Suppressor macrophage (primary cell): ENCODE measurements around the gene NSMF.

Source experiments
- DNase-seq, 4 experiments: peaks; one replicate each; pipeline ENCODE4 v3.0.0-alpha.2; 2020 to 2022
- total RNA-seq, 17 experiments: gene quantifications; one replicate each; lab custom pipeline; 2026; ENCODE audit warnings: mixed read lengths in 6 of 17, inconsistent platforms in 3 of 17; lab: John Stamatoyannopoulos, UW

Gene NSMF, protein sequence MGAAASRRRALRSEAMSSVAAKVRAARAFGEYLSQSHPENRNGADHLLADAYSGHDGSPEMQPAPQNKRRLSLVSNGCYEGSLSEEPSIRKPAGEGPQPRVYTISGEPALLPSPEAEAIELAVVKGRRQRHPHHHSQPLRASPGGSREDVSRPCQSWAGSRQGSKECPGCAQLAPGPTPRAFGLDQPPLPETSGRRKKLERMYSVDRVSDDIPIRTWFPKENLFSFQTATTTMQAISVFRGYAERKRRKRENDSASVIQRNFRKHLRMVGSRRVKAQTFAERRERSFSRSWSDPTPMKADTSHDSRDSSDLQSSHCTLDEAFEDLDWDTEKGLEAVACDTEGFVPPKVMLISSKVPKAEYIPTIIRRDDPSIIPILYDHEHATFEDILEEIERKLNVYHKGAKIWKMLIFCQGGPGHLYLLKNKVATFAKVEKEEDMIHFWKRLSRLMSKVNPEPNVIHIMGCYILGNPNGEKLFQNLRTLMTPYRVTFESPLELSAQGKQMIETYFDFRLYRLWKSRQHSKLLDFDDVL
- total RNA-seq, result 6.2 to 23.6 (median 9.8) reads per million in 17 experiments

DNA sequence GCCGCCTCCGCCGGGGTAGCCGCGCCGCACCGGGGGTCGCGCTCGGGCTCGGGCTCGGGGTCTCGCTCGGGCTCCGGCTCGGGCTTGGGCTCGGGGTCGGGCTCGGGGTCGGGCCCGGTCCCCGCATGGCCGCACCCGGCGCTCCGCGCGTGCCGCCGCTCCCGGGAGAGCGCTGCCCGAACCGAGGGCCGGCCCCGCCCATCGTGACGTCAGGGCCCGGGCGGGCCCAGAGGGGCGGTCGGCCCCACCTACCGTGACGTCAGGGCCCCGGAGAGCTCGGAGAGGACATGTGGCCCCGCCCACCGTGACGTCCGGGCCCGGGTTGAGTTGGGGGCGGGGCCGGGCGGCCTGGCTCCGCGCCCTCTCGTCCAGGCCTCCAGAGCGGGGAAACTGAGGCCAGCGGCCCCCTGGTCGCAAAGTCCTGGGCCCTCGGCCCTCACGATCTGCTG lies at the start of gene NSMF:
Gene NSMF (minus strand): TSS at position 183 of the 449 bp plus-strand sequence. CDS start 232 bp downstream, outside the sequence.
- peak; percentile 96 to 99 (median 98) for DNase-seq

DNA sequence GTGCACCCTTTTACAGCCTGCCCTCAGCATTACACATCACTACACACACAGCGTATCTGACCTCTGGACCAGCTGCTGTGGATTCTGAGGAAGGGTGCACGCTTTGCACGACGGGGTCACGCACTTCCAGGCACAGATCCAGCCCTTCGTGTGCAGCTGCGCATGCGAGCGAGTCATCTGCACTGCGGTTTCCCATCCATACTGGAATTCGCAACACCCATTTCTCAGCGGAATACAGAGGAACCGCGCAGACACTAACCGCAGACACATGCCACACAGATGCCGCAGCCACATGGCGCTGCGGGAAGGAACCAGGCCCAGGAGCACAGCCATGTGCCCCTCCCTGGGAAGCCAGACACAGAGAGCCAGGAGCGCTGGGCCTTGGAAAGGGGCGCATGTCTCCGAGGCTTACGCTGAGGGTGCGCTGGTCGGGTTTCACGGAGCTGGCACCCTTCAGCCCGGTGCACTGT lies 47.6 kb upstream of the NSMF start:
- DNase-seq, result no peak

DNA sequence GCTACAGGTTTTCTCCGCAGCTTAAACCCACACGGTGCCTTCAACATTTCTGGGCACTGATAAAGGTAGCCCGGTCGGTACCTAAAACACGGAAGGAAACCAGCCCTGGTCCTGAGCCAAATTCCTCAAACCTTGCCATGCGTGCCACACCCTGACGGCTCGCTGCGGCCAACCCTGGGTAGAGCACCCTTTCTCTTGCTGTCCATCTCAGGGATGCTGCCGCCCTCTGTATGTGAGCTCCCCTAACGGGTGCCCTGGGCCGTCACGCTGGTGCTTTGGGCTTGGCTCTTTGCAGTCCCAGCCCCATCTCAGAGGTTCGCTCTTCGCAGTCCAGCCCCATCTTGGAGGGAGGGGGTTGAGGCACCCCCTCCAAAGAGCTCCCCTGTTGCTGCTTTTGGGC lies 47.1 kb upstream of the NSMF start:
- DNase-seq, result peak in 1 of 4 experiments; percentile 1

DNA sequence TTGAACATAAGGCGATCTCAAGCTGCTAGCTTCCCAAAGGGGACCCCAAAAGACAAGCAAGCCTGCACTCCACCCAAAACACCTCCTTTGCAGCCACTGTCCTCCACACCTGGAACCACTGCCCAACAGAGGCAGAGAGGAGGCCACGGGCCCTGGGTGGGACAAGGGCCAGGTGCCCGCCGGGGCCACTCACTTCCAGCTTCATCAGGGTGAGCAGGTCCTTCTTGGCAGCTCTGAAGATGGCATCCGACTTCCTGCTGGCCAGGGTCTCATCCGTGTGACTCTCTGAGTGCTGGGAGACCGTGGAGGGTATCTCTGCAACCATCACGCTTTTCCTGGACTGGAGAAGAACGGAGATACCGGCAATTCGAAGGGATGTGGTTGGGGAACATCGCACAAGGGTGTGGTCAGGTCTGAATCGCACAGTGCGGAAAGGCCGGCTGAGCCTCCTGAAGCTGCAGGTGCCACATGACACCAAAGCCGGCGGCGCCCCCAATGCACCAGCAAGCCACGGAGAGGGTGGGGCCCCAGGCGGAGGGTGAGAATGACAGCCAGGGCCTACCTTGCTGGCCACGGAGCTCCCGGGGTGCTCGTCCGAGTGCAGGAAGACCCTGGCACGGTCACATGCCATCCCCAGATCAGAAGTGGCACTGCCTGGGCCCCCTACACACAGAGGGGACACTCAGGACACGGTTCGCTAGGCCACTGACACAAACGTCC lies 46.4 kb upstream of the NSMF start:
- no peak for DNase-seq

DNA sequence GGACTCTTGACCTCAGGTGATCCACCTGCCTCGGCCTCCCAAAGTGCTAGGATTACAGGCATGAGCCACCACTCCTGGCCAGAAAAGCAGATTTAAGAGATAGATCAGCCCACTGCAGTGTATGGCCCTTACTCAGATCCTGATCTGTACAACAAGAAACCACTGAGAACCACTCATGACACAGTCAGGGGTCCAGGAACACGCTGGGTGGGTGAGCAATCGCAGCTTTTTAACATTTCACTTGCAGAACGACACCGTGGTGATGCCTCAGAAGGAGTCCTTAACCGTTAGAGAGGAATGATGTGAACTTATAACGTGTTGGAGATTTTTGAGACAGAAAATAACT lies 45.3 kb upstream of the NSMF start:
- no peak for DNase-seq

DNA sequence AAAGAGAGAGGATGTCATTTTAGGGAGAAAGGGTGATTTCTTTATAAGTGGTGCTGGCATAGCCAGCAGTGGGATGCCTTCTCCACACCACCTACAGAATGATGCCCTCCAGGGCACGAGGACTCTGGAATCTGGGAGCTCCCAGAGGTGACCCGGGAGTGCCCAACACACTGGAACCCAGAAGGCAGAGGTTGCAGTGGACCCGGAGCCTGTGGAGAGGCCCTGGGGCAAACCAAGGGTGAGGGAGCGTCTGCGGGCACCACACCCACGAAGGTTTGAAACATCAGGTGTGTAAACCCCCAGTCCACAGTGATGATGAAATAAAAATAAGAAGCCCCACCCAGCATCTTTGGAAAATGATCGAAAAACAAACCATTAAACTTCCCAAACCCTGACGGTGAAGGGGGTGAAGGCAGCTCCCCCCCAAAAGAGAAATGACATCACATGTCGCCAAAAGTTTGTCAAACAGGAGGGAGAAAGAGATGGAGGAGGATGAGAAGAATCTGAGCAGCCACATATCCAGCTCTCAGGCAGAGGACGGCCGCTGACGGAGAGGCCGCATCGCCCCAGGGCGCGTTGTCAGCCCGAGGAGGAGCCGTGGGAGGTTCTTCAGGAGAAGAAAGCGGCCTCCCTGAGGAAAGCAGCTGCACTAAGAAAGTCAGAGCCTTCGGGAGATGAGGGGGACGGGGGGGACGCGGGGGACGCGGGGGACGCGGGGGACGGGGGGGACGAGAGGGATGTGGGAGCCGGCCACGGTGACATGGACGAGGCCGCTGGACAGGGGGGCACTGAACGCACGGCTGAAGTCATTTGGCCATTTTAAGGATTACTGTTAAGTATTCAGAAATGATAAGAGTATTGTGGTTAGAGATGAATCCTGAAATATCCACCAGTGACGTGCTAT lies 43.1 kb upstream of the NSMF start:
- no peak for DNase-seq

DNA sequence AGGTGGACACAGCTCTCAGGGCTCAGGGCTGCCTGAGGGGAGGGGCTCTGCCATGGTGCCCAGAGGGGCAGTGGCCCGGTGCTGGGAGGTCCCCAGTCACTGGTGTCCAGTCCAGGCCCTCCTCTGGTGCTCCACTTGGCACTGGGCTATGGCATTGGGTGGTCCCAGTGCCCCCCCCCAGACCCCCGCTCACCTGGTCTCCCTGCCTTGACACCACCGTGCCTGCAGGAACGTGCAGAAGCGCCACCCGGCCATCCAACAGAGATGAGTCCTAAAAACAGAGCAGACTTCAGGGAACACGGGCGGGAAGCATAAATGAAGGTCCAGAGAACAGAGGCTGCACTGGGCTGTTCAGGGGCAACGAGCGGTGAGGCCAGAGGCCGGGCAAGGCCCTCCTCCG lies 42.3 kb upstream of the NSMF start:
- DNase-seq, result no peak

DNA sequence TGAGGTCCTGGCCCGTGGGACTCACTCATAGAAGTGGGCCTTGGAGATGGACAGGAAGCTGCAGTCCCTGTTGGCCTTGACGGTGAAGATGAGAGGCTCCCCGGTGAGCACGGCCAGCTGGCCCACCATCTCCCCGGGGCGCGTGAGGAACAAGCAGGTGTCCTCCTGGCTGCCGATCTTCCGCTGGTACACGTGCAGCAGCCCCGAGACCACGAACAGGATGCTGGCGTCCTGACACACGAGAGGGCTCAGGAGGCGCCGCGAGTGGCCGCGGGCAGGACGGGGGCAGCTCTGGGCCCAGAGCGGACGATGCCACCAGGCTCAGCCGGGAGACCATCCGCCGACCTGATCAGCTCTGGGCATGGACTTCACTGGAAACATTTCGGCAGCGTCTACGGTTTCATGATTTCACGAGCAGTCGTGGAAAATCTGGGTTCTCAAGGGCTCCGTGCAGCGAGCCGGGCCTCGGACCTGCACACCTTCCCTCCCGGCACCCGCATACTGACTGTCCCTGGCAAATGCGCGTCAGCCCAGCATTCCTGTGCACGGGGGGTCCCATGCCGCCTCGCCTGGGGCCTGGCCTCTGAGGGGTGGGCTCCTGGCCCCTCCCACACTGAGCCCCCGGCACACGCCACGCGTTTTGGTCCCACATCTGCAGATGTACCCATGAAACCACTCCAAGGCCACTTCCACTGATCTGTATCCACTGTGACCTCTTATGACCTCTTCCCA lies 41.7 kb upstream of the NSMF start:
- DNase-seq, result no peak

DNA sequence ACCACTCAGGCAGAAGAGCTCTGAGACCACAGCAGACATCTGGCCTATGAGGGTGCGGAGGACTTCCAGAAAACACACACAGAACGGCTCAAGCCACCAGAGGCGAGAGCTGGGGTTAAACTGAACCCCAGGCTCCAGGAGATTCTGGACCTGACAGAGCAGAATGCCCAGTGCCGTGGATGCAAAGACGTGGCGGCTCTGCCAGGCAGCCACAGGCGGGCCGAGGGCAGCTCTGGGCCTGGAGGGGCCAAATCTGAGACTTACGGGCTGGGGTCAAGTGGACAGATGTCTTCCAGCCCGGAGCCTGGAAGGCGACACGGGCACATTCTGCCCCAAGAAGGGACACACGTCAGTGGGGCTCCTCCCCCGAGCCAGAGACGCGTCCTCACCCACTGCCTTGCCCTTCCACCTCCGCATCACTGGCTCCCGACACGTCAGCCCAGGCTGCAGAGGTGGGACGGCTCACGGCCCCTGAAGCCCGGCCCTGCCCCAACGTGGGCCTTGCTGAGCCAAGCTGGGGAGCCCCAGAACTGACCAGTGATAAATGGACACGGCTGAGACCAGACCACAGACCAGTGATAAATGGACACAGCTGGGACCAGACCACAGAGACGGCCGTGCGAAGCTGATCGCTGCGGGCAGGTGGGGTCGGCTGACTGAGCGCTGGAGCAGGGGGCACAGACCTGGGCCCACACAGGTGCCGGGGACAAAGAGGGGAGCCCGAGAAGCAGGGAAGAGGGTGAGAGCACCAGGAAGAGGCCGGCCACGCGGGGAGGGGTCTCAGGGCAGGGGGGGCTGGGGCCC lies 40.9 kb upstream of the NSMF start:
- no peak for DNase-seq

DNA sequence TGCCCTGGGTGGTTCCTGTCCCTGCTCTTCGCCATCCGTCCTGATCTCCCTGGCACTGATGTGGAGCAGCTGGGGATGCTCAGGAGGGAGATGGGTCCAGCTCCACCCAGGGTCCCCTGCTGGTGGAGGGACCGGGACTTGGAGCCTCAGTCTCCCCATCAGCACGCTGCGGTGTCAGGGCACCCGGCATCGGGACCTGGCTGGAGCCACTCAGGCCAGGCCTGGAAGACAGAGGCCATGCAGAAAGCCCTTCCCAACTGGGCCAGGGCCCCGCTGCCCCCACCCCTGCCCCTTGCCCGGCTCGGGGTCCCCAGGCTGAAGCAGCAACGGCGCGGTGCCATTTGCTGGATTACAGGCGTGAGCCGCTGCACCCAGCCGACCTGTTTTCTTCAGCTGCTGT lies 40.3 kb upstream of the NSMF start:
- no peak for DNase-seq

DNA sequence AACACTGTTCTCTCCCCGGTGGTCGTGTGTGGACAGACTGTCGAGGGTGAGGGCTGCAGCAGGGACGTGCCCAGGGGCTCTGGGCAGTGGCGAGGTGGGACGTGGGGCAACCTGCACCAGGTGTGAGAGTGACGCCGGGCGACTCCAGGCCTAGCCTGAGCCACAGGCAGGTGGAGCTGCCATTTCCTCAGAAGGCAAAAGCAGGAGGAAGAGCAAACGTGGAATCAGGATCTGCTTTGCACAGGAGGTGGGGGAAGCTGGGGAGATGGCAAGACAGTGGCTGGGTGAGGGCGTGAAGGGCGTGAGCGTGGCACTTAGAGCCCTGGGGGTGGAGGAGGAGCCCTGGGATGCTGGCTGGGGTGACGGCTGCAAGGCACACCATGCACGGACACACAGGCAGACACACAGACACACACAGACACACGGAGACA lies 39.6 kb upstream of the NSMF start:
- no peak for DNase-seq

DNA sequence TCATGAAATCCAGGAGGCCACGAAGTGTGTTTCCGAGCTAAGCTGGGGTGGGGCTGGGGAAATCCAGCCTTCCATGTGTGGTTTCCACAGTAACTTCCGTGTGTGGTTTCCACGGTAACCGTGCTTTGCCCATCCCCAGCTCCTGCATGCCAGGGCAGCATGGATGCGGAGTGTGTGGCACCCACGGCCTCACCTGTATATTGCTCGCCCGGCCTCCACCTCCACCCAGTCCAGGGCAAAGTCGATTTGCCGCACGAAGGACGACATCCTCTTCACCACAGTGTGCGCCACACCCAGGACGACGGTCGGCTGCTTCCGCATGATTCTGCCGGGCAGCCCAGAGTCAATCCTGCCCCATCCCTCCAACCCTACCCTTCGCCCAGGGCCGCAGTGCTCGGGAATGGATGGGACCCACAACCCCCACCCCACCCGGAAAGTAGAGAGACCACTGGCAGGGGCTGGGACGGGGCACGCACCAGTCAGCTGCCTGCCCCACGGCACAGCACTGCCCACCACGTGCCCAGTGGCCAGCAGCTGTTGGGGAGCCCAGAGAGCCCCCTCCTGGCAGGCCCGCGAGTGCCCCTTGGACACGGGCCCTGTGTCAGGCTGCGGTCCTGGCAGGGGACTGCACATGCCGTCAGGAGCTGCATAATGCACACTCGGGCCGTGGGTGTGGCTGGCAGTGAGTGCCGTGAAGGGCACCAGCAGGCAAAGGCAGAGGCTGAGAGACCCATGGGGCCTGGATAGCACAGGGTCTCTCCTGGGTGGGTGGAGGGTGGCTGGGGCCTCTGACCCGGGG lies 39.0 kb upstream of the NSMF start:
- DNase-seq, result no peak

DNA sequence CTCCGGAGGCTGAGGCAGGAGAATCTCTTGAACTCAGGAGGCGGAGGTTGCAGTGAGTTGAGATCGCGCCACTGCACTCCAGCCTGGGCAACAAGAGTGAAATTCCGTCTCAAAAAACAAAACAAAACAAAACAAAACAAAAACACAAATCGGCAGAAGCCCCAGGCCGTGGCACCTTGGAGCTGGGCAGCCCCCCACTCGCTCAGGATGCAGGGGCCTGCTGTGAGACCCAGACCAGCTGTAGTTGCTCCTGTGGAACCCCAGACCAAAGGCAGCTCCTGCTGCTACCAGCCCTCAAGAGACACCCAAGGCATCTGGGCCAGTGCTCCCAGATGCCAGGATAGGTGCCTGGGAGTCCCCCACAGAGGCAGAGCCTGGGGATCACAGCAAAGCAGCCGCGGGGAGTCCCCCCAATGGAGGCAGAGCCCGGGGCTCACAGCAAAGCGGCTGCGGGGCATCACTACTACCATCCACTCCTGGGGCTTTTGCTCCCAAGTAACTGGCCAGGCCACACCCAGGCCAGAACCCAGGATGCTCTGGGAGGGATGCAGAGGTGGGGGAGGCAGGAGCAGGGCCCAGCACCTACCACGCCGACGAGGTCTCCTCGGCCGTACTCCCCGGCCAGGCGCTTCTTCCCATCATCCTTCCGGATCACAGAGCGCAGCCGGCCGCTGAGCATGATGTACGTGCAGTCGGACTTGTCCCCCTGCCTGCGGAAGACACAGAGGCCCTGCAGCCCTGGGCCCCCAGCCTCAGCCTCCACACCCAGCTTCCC lies 37.7 kb upstream of the NSMF start:
- no peak for DNase-seq

DNA sequence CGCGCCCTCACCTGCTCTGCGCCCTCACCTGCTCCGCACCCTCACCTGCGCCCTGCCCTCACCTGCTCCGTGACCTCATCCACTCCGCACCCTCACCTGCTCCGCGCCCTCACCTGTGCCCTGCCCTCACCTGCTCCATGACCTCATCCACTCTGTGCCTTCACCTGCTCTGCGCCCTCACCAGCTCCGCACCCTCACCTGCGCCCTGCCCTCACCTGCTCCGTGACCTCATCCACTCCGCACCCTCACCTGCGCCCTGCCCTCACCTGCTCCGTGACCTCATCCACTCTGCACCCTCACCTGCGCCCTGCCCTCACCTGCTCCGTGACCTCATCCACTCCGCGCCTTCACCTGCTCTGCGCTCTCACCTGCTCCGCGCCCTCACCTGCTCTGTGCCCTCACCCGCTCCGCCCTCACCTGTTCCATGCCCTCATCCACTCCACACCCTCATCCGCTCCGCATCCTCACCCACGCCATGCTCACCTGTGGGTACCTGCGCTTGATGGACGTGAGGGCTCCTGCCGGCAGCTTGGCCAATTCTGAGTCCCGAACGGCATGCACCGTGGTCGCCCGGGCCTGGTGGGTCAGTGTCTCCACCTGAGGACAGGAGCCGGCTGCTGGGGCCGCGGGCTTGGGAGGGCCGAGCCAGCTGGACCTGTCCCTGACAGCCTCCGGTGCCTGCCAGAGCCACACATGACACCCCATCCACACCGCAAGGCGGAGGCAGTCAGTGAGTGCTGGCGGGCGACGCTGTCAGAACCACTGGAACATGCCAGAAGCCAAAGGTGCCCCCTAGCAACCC lies 35.6 kb upstream of the NSMF start:
- no peak for DNase-seq

DNA sequence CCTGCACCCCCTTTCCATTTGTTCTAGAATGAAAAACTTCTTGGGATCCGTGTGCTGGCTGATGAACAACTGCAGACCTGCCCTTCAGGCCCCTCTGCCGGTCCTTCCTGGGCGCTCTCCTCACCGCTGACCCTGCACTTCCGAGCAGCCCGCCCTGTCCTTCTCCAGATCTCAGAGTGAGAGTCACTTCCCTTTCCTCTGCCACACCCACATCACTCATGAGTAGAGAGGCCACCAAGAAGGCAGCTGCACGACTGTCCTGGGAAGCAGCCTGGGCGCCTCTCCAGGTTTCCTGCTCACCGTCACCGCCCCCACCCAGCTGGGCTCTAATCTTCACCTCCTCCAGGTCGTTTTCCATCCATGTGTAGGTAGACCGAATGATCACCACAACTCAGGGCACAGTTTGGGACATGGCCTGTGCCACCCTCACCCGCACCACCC lies 35.0 kb upstream of the NSMF start:
- peak; percentile 60 to 87 (median 80) for DNase-seq

DNA sequence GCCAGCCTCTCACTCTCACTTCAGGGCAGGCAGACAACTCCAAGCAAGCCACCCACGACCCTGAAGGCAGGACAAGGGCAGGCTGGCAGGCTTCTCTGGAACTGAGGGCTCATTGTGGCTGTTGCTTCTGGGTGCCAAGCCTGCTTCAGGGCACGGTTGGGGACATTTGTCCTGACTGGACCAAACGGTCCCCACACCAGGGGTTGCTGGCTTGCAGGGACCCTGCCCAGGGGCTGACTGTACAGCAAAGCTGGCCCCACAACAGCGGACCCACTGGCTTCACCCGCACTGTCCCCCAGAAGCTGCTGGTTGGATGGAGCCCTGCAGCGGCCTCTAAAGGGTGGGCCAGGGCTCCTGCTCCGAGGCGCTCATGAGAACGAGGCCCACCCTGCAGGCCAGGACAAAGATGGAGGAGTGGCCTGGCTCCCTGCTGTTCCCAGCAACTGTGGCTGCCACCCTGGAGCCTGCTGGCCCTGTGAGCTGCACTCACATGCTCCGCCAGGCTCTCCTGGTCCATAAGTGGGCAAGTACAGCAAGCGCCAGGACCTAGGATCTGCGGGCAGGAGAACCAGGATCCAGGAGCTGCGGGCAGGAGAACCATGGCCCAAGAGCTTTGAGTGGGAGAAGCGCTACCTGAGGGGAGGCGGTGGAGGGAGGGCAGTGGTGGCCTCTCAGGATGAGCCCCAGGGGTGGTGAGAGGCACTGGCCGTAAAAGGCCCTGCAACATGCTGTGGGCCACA lies 34.4 kb upstream of the NSMF start:
- DNase-seq, result no peak
